NT2/D1 (cell line): ENCODE data around the gene AP3D1.
A peak's percentile ranks its signal among the peaks of the same experiment; 100 is the strongest.

Experiments
- DNase-seq: peaks from one replicate; pipeline ENCODE4 v3.0.0-alpha.2; 2011; ENCODE audit warnings: low read depth, low spot score
- H3K27me3 ChIP-seq: 2 replicates; pipeline ENCODE4 v1.6.0; 2011; ENCODE audit warnings: mild to moderate bottlenecking; ENCODE audit not compliant: insufficient read length, insufficient read depth
- H3K36me3 ChIP-seq: 2 replicates; pipeline ENCODE4 v1.6.1; 2011; ENCODE audit warnings: mild to moderate bottlenecking, low read length, mixed read lengths; ENCODE audit not compliant: insufficient read depth, insufficient read length
- H3K4me1 ChIP-seq: 2 replicates; pipeline ENCODE4 v1.5.1; 2011; ENCODE audit not compliant: insufficient read depth, insufficient read length
- H3K4me3 ChIP-seq: 2 replicates; pipeline ENCODE4 v1.5.1; 2011; ENCODE audit warnings: low read depth; ENCODE audit not compliant: insufficient read length
- H3K9ac ChIP-seq: 2 replicates; pipeline ENCODE4 v1.6.0; 2011; ENCODE audit warnings: low read depth; ENCODE audit not compliant: insufficient read length
- H3K9me3 ChIP-seq: 2 replicates; pipeline ENCODE4 v1.5.1; 2011; ENCODE audit warnings: mild to moderate bottlenecking, low read length; ENCODE audit not compliant: insufficient read depth
- SUZ12 ChIP-seq: IDR thresholded peaks from 2 replicates; pipeline ENCODE4 v1.6.1; 2011; ENCODE audit not compliant: insufficient read length, insufficient read depth; ENCODE audit errors: extremely low read depth
- YY1 ChIP-seq: IDR thresholded peaks from 2 replicates; pipeline ENCODE4 v1.6.1; 2011; ENCODE audit not compliant: insufficient read length, insufficient read depth
- ZNF274 ChIP-seq: IDR thresholded peaks from 2 replicates; pipeline ENCODE4 v1.6.1; 2011; ENCODE audit warnings: mild to moderate bottlenecking, low read depth, low read length

The AP3D1 gene

DNA sequence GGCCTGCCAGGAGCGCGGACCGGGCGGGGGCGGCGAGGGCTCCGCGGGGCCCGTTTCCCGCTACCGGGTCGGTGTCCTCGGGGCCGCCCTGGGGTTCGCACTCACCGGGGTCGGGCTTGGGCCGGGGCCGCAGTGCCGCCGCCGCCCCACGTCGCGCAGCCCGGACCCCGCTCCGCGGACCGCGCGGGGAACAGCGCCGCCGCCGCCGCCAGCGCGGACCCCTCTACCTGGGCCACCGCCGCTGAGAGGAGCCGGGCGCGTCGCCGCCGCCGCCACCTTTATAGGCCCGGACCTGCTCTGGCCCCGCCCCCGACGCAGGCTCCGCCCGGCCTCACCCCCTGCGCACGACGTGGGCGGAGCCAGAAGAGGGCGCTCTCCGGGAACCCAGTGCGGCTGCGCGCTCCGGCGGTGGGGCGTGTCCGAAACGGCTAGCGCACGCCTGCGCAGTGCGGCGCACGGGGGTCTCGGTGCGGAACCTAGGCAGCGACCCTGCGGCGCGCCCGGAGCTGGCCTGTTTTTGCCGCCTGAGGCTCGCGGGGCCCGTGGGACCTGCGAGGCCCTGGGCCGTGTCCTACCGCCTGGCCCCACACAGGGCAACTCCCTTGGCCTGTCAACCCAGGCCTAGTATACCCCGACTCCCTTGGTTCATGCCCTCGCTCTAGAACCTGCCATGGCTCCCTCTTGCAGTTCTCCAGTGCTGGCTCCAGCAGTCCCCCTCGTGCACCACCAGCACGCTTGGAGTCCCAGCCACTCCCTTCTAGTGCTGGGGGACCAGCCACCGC is 100.2 kb downstream of the AP3D1 start, which contains the start of gene MKNK2:
Gene MKNK2 (minus strand): TSS at position 254 of the 782 bp plus-strand sequence. CDS start 393 bp downstream, outside the sequence.
- Histone ChIP-seq H3K27me3 (no peaks in the 10 kb centered on the region), H3K9ac (peak within 1 kb of the TSS; percentile 95), H3K4me3 (peak within 1 kb of the TSS; percentile 97), H3K4me1 (peaks cover 46% of the 10 kb centered on the region), H3K9me3 (no peaks in the 10 kb centered on the region), H3K36me3 (peaks cover 31% of the 10 kb centered on the region)
- peak; percentile 76 for DNase-seq
- TF ChIP-seq SUZ12 = no peak
- no peak for TF ChIP-seq YY1
- no peak for TF ChIP-seq ZNF274
